Measurements from ENCODE around the gene NEK2. TPM values are rescaled to one million over a fixed set of nuclear protein-coding genes. Genes with fewer than 3 reads are reported as not detected.

NEK2 gene
- total RNA-seq, 1 experiment from 2014 or later: 45.7 TPM

- Histone ChIP-seq H3K36me3 (ENCODE audit: insufficient read depth, low read length, poor library complexity, severe bottlenecking) (peaks cover 20% of the 10 kb centered on the region), H3K27ac (ENCODE audit: low read depth, low read length, poor library complexity, severe bottlenecking) (peak overlapping the region; percentile 61), H3K27me3 (replicated peaks; ENCODE audit: insufficient read depth, low read depth, low read length, poor library complexity) (no peaks in the 10 kb centered on the region), H3K4me1 (ENCODE audit: insufficient read depth, low read length, poor library complexity, severe bottlenecking) (peaks cover 17% of the 10 kb centered on the region), H3K9me3 (ENCODE audit: low read depth, low read length, poor library complexity, severe bottlenecking) (no peaks in the 10 kb centered on the region), H3K4me3 (ENCODE audit: low read depth, low read length, poor library complexity, severe bottlenecking) (peak overlapping the region; percentile 80)
- BruUV-seq (replicated peaks): no TSS peak
- ChIA-PET POLR2A (ENCODE audit: low non-redundant PET) (interaction anchor here (0.6 kb wide), 2 partner anchors 9 to 355 kb away, joined by 3 read pairs; no protein-coding TSS in a partner anchor), CTCF (no interaction called here)
- no peak for DNase-seq (ENCODE audit: low spot score)
- TF ChIP-seq EZH2 (IDR thresholded peaks at IDR 0.05; ENCODE audit: borderline replicate concordance, low read depth, low read length, poor library complexity, severe bottlenecking): no peak
- no peak for TF ChIP-seq CTCF (conservative IDR thresholded peaks at IDR 0.05; ENCODE audit: low read depth, low read length)
- intact Hi-C loops (cut with micrococcal nuclease; ENCODE audit: unreplicated experiment): loop anchor here (5.0 to 10.0 kb wide), 2 partner anchors 359 to 611 kb away; partner anchors contain the start of genes DTL, INTS7 and PPP2R5A
These were observed 724 bp upstream of the NEK2 start for GRCh38 chr1:211676106-211676583.

- Histone ChIP-seq H3K4me3 (ENCODE audit: low read depth, low read length, poor library complexity, severe bottlenecking) (no peak overlapping the region), H3K4me1 (ENCODE audit: insufficient read depth, low read length, poor library complexity, severe bottlenecking) (peaks cover 1% of the 10 kb centered on the region), H3K9me3 (ENCODE audit: low read depth, low read length, poor library complexity, severe bottlenecking) (no peaks in the 10 kb centered on the region), H3K27ac (ENCODE audit: low read depth, low read length, poor library complexity, severe bottlenecking) (no peak overlapping the region), H3K36me3 (ENCODE audit: insufficient read depth, low read length, poor library complexity, severe bottlenecking) (peaks cover 84% of the 10 kb centered on the region), H3K27me3 (replicated peaks; ENCODE audit: insufficient read depth, low read depth, low read length, poor library complexity) (no peaks in the 10 kb centered on the region)
- ChIA-PET POLR2A (ENCODE audit: low non-redundant PET) (interaction anchor here (0.6 kb wide), 1 partner anchor 9 kb away, joined by 3 read pairs; no protein-coding TSS in a partner anchor), CTCF (no interaction called here)
- no TSS peak for BruUV-seq (replicated peaks)
- TF ChIP-seq CTCF (conservative IDR thresholded peaks at IDR 0.05; ENCODE audit: low read depth, low read length) (no peak), EZH2 (IDR thresholded peaks at IDR 0.05; ENCODE audit: borderline replicate concordance, low read depth, low read length, poor library complexity, severe bottlenecking) (no peak)
- intact Hi-C loops (cut with micrococcal nuclease; ENCODE audit: unreplicated experiment): no loop called here
- no peak for DNase-seq (ENCODE audit: low spot score)
These were observed 8.3 kb downstream of the NEK2 start for GRCh38 chr1:211667065-211667617.

GRCh38 chr1:211660718-211661222, 14.7 kb downstream of the NEK2 start:
- H3K36me3 ChIP-seq (ENCODE audit: insufficient read depth, low read length, poor library complexity, severe bottlenecking): peaks cover 25% of the 10 kb centered on the region
- no peaks in the 10 kb centered on the region for H3K4me1 ChIP-seq (ENCODE audit: insufficient read depth, low read length, poor library complexity, severe bottlenecking)
- no peak overlapping the region for H3K4me3 ChIP-seq (ENCODE audit: low read depth, low read length, poor library complexity, severe bottlenecking)
- ChIA-PET CTCF (no interaction called here), POLR2A (ENCODE audit: low non-redundant PET) (no interaction called here)
- intact Hi-C loops (cut with micrococcal nuclease; ENCODE audit: unreplicated experiment): no loop called here
- TF ChIP-seq CTCF (conservative IDR thresholded peaks at IDR 0.05; ENCODE audit: low read depth, low read length) (no peak), EZH2 (IDR thresholded peaks at IDR 0.05; ENCODE audit: borderline replicate concordance, low read depth, low read length, poor library complexity, severe bottlenecking) (no peak)
- no peak for DNase-seq (ENCODE audit: low spot score)
- no peak overlapping the region for H3K27ac ChIP-seq (ENCODE audit: low read depth, low read length, poor library complexity, severe bottlenecking)
- no peaks in the 10 kb centered on the region for H3K9me3 ChIP-seq (ENCODE audit: low read depth, low read length, poor library complexity, severe bottlenecking)
- no TSS peak for BruUV-seq (replicated peaks)
- H3K27me3 ChIP-seq (replicated peaks; ENCODE audit: insufficient read depth, low read depth, low read length, poor library complexity): no peaks in the 10 kb centered on the region
